ENCODE results near the gene PON2.

Gene PON2

DNA sequence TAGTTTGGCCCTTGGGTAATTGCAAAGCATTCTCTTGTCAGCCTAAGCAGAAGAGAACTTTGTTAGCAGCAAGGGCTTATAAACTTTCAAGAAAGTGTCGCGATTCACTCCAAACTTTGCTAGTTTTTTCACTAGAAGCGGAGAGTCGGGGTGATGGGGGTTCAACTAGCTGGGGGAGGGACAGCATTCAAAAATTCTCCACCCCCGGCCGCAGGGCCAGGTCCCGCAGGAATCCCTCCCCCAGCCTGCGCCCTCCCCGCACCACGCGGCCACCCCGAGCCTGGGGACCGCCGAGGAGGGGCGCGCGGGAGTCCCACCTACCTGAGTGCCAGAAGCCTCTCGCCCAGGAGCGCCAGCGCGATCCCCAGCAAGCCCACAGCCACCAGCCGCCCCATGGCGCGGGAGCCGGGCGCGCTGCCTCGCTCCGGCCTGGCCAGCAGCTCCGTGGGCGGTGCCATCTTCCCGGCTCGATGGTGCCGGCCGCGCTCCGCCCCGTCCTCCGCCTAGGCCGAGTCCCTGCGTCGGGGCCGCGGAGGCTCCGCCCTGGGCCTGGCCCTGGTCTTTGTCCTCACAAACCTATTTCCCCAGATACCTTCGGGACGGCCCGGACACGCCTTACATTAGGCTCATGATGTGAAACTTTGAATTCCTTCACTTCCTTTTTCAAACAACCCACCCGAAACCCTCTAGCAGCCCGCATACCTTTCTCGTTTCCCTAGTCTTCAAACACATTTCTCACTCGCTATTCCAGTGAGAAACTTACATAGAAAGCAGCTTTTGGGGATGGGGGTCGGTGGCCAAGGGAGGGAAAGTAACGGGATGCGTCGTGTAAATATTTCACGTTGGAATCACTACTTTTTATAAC is at the start of gene PON2:
Gene PON2 (minus strand): TSS at position 472 of the 865 bp plus-strand sequence. CDS start 77 bp downstream, at position 395.
- Histone ChIP-seq H3K9ac (ENCODE audit: low read length) (peak within 1 kb of the TSS; percentile 96), H3K27ac (ENCODE audit: low read depth, low read length) (peak within 1 kb of the TSS; percentile 78), H3K4me3 (ENCODE audit: low read depth in 1 of 2, low read length in 2 of 2) (peak within 1 kb of the TSS; percentile 45 to 87), H3K4me1 (ENCODE audit: insufficient read depth, low read length) (peaks cover 5% of the 10 kb centered on the region), H3K36me3 (ENCODE audit: insufficient read depth, low read length) (no peaks in the 10 kb centered on the region), H3K9me3 (ENCODE audit: low read length) (no peaks in the 10 kb centered on the region), H3K27me3 (ENCODE audit: control insufficient read depth in 1 of 2, insufficient read depth in 2 of 2, low read length in 2 of 2) (no peaks in the 10 kb centered on the region)

DNA sequence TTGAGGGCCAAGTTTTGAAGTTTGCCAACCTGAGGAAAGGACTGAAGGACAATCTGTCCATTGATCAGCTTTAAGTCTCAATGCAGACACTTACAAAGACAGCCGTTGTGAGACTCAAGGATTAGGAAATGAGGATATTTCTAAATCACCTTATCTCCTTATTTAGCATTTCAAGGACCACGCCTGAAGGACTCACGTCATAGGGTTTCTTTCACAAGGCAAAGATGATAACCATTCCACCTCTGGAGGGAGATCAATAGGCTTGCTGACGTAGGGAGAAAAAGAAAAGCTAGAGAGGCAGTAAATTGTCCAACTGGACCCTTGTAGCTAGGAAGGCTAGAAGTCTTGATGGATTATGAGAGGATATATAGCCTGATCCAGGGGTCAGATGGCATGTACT is 47.6 kb upstream of the PON2 start:
- Histone ChIP-seq H3K4me3 (ENCODE audit: low read depth in 1 of 2, low read length in 2 of 2) (no peak overlapping the region), H3K27me3 (ENCODE audit: control insufficient read depth in 1 of 2, insufficient read depth in 2 of 2, low read length in 2 of 2) (peaks cover 0 to 5% of the 10 kb centered on the region in 2 donors), H3K4me1 (ENCODE audit: insufficient read depth, low read length) (no peaks in the 10 kb centered on the region), H3K9ac (ENCODE audit: low read length) (no peak overlapping the region), H3K9me3 (ENCODE audit: low read length) (no peaks in the 10 kb centered on the region), H3K36me3 (ENCODE audit: insufficient read depth, low read length) (no peaks in the 10 kb centered on the region), H3K27ac (ENCODE audit: low read depth, low read length) (no peak overlapping the region)

DNA sequence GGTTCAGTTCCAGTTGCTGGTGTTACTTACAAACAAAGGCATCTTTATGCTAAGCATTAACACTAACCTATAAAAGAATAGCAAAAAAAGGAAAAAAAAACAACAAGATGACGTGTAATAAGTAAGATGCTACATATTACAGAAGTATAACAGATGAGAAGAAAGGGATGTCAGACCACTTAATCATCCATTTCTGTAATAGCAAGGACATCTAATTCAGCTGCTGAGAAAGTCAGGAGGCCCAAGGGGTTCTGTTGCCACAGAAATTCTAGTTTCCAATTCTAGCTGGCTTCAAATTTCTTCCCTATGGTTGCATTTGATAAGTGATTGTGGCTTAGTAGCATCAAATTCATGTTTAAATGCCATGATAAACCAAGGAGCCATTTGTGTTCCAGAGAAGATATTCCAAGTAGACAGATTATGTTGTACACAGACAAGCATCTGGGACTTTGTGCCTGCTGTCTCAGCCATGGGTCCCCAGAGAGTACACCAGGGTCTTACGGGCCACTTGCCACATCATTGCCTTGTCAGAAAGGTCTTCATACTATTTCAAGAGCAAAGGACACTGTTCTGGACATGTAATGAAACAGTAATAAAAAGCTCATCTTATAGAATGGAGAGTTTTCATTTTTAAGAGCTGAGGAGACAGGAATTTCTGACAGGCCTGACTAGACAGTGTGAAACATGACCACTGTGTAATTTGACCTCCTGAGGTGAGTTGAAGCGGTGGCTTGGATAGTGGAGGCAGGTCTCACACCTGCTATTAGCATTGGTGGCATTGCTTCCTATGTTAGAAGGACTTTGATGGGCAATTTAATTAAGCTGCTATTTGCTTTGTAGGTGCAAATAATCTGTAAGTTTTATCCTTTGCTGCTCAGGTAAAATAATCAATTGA is 46.7 kb upstream of the PON2 start:
- H3K4me3 ChIP-seq (ENCODE audit: low read depth in 1 of 2, low read length in 2 of 2) = no peak overlapping the region
- no peaks in the 10 kb centered on the region for H3K36me3 ChIP-seq (ENCODE audit: insufficient read depth, low read length)
- no peaks in the 10 kb centered on the region for H3K4me1 ChIP-seq (ENCODE audit: insufficient read depth, low read length)
- no peak overlapping the region for H3K9ac ChIP-seq (ENCODE audit: low read length)
- peaks cover 0 to 5% of the 10 kb centered on the region in 2 donors for H3K27me3 ChIP-seq (ENCODE audit: control insufficient read depth in 1 of 2, insufficient read depth in 2 of 2, low read length in 2 of 2)
- no peak overlapping the region for H3K27ac ChIP-seq (ENCODE audit: low read depth, low read length)
- H3K9me3 ChIP-seq (ENCODE audit: low read length) = no peaks in the 10 kb centered on the region

DNA sequence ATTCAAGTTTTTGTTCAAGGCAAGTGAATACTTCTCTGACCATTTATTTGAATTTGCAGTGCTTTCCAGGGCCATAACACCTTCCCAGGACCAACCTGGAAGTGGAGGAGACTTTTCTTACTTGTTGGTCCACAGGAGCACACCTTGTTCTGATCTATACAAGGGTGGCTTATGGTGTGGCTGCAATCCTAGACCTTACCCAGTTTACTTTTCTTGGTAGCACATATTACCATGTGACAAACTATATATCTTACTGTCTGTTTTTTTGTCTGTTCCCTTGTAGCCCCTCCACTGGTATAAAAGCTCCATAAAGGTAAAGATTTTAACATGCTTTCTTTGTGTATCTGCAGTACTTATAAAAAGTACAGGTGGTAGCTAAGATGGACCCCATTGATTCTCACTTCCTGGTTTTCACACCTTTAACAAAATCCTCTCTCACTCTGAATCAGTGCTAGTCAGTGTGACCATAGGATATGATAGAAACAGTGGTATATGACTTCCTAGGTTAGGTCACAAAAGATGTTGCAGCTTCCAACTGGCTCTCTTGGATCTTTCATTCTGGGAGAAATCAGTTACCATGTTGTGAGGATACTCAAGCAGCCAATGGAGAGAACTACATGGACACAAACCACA is 45.3 kb upstream of the PON2 start:
- no peaks in the 10 kb centered on the region for H3K36me3 ChIP-seq (ENCODE audit: insufficient read depth, low read length)
- no peaks in the 10 kb centered on the region for H3K9me3 ChIP-seq (ENCODE audit: low read length)
- no peaks in the 10 kb centered on the region for H3K4me1 ChIP-seq (ENCODE audit: insufficient read depth, low read length)
- H3K27ac ChIP-seq (ENCODE audit: low read depth, low read length) = no peak overlapping the region
- H3K9ac ChIP-seq (ENCODE audit: low read length) = no peak overlapping the region
- H3K4me3 ChIP-seq (ENCODE audit: low read depth in 1 of 2, low read length in 2 of 2) = no peak overlapping the region
- H3K27me3 ChIP-seq (ENCODE audit: control insufficient read depth in 1 of 2, insufficient read depth in 2 of 2, low read length in 2 of 2) = peaks cover 0 to 5% of the 10 kb centered on the region in 2 donors

DNA sequence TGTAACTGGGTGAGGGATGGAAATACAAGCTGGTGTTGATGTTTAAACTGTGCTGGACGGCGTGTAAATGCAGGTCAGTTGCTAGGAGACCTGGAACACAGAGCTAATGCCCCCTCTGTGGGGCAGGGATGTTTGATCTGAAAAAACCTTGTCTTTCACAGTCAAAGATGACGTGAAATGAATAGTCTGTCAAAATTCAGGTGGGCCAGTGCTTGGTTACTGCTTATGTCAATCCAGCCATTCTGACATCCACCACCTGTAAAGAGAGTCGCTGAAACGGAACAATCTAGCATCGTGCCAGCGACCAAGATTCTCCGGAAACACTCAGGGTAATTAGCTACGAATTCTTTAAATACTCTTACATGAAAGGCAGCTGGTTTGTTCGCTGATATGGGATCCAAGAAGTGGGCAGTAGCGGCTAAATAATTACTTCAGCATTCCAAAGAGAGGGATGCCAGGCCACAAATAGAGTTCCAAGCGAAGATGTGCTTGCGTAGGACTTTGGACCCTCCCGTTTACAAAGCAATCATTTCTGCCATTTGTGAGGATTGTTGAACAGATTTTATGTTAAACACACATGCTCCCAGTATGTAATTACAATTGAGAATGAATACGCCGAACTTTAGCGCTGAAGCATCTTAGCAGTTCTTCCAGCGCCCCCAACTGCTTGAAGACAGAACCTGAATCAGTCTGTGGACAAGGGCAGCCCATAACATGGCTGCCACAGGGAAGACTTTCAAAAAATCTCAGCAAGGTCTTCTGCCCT is 43.6 kb upstream of the PON2 start:
- H3K4me3 ChIP-seq (ENCODE audit: low read depth in 1 of 2, low read length in 2 of 2) = no peak overlapping the region
- no peaks in the 10 kb centered on the region for H3K4me1 ChIP-seq (ENCODE audit: insufficient read depth, low read length)
- no peaks in the 10 kb centered on the region for H3K9me3 ChIP-seq (ENCODE audit: low read length)
- H3K27ac ChIP-seq (ENCODE audit: low read depth, low read length) = no peak overlapping the region
- H3K9ac ChIP-seq (ENCODE audit: low read length) = no peak overlapping the region
- no peaks in the 10 kb centered on the region for H3K36me3 ChIP-seq (ENCODE audit: insufficient read depth, low read length)
- H3K27me3 ChIP-seq (ENCODE audit: control insufficient read depth in 1 of 2, insufficient read depth in 2 of 2, low read length in 2 of 2) = peaks cover 0 to 5% of the 10 kb centered on the region in 2 donors

DNA sequence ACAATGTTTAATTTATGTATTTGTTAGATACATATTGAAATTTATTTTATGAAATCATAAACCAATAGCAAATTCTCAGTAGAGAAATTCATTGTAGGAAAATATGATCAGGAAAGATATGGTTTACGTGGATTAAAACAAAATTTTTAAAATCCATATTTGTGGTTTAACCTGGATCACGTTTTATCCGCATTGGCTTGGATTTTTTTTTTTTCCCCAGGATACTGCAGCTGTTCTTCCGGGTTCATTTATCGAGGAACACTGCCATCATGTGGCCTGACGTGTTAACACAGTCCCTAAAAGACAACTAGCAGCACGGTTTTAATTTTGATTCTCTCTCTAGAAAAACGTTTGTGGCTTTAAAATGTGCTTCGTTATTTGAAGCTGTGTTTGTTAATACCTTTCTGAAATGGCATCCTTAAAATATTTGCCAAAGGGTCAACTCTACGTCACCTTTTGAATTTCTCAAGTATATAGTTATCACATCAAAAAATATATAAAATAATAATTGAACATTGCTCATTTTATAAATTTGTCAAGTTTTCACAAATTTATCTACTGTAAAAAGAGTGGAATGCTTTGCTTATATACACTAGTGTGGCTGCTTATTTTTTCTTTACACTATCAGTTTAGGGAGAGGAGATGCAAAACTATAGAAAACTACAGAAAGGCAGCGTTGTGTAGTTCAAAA is 42.2 kb upstream of the PON2 start:
- Histone ChIP-seq H3K4me3 (ENCODE audit: low read depth in 1 of 2, low read length in 2 of 2) (no peak overlapping the region), H3K27ac (ENCODE audit: low read depth, low read length) (no peak overlapping the region), H3K36me3 (ENCODE audit: insufficient read depth, low read length) (no peaks in the 10 kb centered on the region), H3K4me1 (ENCODE audit: insufficient read depth, low read length) (no peaks in the 10 kb centered on the region), H3K9ac (ENCODE audit: low read length) (no peak overlapping the region), H3K9me3 (ENCODE audit: low read length) (no peaks in the 10 kb centered on the region), H3K27me3 (ENCODE audit: control insufficient read depth in 1 of 2, insufficient read depth in 2 of 2, low read length in 2 of 2) (no peaks in the 10 kb centered on the region)

DNA sequence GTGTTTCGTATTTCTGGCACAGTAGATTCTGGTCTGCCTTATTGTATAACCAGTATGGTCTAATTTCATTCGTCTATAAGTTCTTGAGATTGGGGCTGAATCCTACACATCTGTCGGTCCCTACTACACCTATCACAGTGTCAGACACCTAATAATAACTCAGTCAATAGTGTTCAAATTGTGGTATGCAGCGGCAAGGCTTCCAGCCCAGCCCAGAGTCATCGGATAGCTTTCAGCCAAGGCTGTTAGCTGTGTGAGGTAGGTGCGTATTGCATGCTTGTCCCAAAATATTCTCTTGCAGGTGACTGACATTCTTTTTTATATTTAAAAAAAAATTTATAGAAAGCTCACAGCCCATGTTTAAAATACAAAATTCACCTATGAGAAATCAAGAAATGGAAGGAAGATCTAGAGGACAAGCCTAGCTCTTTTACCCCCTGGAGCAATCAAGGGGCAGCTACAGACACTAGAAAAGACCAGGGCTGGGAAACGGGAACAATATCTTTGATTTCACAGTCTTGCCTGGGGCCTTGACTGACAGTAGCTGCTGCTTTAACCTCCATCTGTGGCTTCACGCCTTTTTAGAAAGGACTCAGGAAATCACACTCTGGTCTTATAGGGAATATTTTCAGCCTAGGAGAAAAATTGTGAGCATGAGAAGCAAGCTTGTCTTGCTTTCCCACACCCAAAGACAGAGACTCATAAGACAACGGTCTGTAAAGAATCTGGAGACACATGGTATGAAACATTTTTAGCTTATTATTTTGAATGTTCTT is 41.4 kb upstream of the PON2 start:
- H3K9ac ChIP-seq (ENCODE audit: low read length) = no peak overlapping the region
- no peaks in the 10 kb centered on the region for H3K36me3 ChIP-seq (ENCODE audit: insufficient read depth, low read length)
- no peaks in the 10 kb centered on the region for H3K4me1 ChIP-seq (ENCODE audit: insufficient read depth, low read length)
- H3K27ac ChIP-seq (ENCODE audit: low read depth, low read length) = no peak overlapping the region
- no peak overlapping the region for H3K4me3 ChIP-seq (ENCODE audit: low read depth in 1 of 2, low read length in 2 of 2)
- H3K27me3 ChIP-seq (ENCODE audit: control insufficient read depth in 1 of 2, insufficient read depth in 2 of 2, low read length in 2 of 2) = no peaks in the 10 kb centered on the region
- no peaks in the 10 kb centered on the region for H3K9me3 ChIP-seq (ENCODE audit: low read length)

DNA sequence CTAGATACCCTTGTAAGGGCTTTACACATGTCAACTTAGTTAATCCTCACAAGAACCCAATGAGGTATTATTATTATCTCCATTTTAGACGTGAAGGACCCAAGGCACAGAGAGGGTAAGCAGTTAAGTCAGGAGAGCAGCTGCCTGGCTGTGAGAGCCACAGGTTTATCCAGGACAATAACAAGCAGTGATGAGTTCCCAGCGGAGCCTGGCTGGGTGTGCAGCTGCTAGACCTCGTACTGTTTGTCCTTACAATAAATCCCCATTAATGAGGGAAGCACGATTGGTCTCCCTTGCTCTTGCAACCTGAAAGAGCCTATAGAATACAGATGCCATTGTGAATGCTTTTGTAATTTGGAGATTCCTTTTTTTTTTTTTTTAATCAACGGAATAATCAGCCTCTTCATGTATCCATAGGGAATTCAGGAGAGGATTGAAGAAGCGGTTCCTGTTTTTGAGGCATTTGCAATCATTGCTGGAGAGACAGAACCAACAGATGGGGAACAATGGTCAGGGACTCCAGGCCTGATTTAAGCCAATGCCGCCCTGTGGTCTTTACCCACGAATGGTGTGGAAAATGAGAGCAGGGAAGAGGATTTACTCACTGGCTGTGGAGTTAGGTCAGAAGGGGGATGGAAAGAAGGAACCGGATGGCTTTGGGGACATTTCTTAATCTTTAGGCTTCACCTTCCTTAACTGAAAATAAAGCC is 38.6 kb upstream of the PON2 start:
- no peak overlapping the region for H3K27ac ChIP-seq (ENCODE audit: low read depth, low read length)
- H3K27me3 ChIP-seq (ENCODE audit: control insufficient read depth in 1 of 2, insufficient read depth in 2 of 2, low read length in 2 of 2) = no peaks in the 10 kb centered on the region
- no peaks in the 10 kb centered on the region for H3K9me3 ChIP-seq (ENCODE audit: low read length)
- H3K9ac ChIP-seq (ENCODE audit: low read length) = no peak overlapping the region
- H3K4me1 ChIP-seq (ENCODE audit: insufficient read depth, low read length) = no peaks in the 10 kb centered on the region
- no peaks in the 10 kb centered on the region for H3K36me3 ChIP-seq (ENCODE audit: insufficient read depth, low read length)
- no peak overlapping the region for H3K4me3 ChIP-seq (ENCODE audit: low read depth in 1 of 2, low read length in 2 of 2)

DNA sequence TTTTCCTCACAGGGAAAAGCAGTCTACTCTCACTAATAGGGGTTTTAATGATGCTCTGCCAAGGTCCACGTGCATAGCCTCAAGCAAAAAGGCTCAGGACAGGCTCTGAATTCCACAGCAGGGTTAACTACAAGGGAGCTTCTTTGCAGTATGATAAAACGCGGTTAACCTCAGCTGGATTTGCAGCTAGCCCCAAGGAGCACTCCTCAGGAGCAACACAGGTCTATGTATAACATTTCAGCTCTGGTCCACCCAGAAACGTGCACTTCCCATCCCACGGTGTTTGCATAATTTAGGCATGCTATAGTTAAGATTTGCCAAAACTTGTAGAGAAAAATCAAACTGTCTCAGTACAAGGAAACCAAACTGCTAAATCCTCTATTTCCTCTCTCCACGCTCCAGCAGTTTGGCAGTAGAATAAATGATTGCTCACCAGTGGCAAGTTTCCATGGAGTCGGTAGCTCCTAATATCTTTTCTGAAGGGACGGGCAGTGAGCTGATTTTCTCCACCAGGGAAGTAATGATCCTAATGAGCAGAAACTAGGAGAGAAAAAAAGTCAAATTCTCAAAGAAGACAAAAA is 37.8 kb upstream of the PON2 start:
- no peaks in the 10 kb centered on the region for H3K4me1 ChIP-seq (ENCODE audit: insufficient read depth, low read length)
- no peaks in the 10 kb centered on the region for H3K27me3 ChIP-seq (ENCODE audit: control insufficient read depth in 1 of 2, insufficient read depth in 2 of 2, low read length in 2 of 2)
- no peak overlapping the region for H3K9ac ChIP-seq (ENCODE audit: low read length)
- H3K36me3 ChIP-seq (ENCODE audit: insufficient read depth, low read length) = no peaks in the 10 kb centered on the region
- H3K9me3 ChIP-seq (ENCODE audit: low read length) = no peaks in the 10 kb centered on the region
- H3K4me3 ChIP-seq (ENCODE audit: low read depth in 1 of 2, low read length in 2 of 2) = no peak overlapping the region
- no peak overlapping the region for H3K27ac ChIP-seq (ENCODE audit: low read depth, low read length)
